ENCODE data around the gene NRG2.

GRCh38 chr5:139910036-139910435 is 133.1 kb downstream of the NRG2 start:
- no peak for TF ChIP-seq POLR2A (IDR thresholded peaks at IDR 0.05)
- TF ChIP-seq, protein P1, sequence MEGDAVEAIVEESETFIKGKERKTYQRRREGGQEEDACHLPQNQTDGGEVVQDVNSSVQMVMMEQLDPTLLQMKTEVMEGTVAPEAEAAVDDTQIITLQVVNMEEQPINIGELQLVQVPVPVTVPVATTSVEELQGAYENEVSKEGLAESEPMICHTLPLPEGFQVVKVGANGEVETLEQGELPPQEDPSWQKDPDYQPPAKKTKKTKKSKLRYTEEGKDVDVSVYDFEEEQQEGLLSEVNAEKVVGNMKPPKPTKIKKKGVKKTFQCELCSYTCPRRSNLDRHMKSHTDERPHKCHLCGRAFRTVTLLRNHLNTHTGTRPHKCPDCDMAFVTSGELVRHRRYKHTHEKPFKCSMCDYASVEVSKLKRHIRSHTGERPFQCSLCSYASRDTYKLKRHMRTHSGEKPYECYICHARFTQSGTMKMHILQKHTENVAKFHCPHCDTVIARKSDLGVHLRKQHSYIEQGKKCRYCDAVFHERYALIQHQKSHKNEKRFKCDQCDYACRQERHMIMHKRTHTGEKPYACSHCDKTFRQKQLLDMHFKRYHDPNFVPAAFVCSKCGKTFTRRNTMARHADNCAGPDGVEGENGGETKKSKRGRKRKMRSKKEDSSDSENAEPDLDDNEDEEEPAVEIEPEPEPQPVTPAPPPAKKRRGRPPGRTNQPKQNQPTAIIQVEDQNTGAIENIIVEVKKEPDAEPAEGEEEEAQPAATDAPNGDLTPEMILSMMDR (IDR thresholded peaks at IDR 0.05), result no peak
- TF ChIP-seq EP300 (IDR thresholded peaks at IDR 0.05), result no peak
